ENCODE data around the gene POU2AF1. TPM values are rescaled to one million over a fixed set of nuclear protein-coding genes. Genes with fewer than 3 reads are reported as not detected.
"Not testable (repeated sequence)": the region's sequence is repeated elsewhere in the genome, so short reads cannot be mapped to it uniquely, and the experiment has no call there.

POU2AF1 gene
- total RNA-seq, 1 donor from 2014 or later: 0.11 TPM

DNA sequence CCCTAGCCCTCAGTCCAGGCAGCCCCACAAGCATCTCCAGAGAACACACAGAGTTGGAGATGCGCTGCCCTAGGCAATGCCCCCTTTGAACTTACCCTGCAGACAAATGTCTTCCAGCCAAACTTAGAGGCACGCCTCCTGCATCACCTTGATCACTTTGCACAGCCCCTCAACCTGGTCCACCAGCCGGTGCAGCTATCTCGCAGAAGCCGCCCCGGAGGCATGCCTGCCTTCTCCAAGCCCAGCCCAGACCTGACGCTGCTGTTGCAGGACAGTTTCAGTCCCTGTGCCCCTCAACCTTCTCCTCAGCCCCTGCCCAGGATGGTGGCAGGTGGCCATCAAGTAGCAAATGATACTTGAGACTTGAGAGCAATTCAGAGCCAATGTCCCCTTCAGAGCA is 16.7 kb upstream of the POU2AF1 start:
- TF ChIP-seq CTCF (IDR thresholded peaks at IDR 0.05): no peak
- no peaks in the 10 kb centered on the region for H3K4me1 ChIP-seq
- H3K9me3 ChIP-seq: no peaks in the 10 kb centered on the region
- H3K36me3 ChIP-seq: no peaks in the 10 kb centered on the region
- no peak overlapping the region for H3K27ac ChIP-seq
- no peak for DNase-seq (ENCODE audit: low spot score in 2 of 2)
- intact Hi-C loops (cut with DNase I): no loop called here
- no peak overlapping the region for H3K4me3 ChIP-seq
- H3K27me3 ChIP-seq: no peaks in the 10 kb centered on the region

DNA sequence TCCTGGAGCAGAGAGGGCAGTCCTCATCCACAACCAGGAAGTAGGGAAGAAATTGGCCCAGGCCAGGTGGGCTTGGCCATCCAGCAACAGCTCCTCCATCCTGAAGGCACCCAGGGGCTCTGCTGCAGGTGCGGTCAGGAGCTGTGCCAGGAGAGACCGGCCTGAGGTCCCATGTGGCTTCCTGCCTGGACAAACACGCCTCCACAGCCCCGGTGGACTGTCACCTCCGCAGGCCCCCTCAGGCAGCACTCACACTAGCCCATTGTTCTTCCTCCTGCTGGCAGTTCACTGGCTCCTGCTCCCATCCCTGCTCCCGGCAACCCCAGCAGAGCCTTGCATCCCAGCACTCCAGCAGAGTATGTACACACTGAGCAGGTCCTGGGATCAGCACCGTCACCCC is 16.0 kb upstream of the POU2AF1 start:
- Histone ChIP-seq H3K36me3 (no peaks in the 10 kb centered on the region), H3K27me3 (no peaks in the 10 kb centered on the region), H3K9me3 (no peaks in the 10 kb centered on the region), H3K27ac (no peak overlapping the region), H3K4me3 (no peak overlapping the region), H3K4me1 (no peaks in the 10 kb centered on the region)
- no peak for DNase-seq (ENCODE audit: low spot score in 2 of 2)
- intact Hi-C loops (cut with DNase I): no loop called here
- no peak for TF ChIP-seq CTCF (IDR thresholded peaks at IDR 0.05)

- H3K27me3 ChIP-seq; H3K4me1 ChIP-seq; H3K4me3 ChIP-seq; DNase-seq (ENCODE audit: low spot score in 2 of 2); H3K27ac ChIP-seq; H3K9me3 ChIP-seq; H3K36me3 ChIP-seq; intact Hi-C loops (cut with DNase I): not testable (repeated sequence)
Measured at GRCh38 chr11:111394147-111394546, 15.1 kb upstream of the POU2AF1 start.

DNA sequence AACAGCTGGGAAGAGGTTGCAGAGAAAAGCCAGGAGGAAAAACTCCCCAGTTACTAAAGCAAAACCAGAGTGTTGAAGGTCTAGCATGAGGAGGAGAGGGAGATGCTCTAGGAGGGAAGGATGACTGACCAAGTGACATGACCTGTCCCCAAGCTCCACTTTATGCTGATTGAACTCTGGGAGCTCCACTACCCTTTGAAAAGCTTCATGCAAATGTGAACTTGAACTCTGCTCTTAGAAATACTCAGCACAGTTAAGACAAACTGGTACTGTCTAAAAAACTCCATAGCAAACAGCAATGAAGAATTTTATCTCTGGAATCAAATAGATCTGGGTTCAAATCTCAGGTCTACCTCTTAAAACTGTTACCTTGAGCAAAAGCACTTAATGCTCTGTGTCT is 14.5 kb upstream of the POU2AF1 start:
- H3K9me3 ChIP-seq: no peaks in the 10 kb centered on the region
- intact Hi-C loops (cut with DNase I): no loop called here

DNA sequence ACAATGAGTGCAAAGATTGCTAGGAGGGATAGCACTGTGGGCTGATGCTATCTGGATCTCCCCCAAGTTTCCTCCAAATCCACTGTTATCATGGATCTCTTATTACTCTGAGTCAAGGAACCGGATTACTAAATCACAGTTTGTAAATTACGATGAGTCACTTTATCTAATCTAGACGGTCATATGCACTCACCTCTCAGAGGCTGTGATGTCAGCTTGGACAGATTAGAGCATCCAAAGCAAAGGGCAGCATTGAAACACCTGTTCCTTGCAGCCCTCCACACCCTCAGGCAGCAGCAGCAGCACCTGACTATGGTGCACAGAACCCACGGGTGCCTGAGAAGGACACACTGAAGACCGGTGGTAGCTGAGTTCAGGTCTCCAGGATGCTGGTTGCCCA is 14.0 kb upstream of the POU2AF1 start:
- no peaks in the 10 kb centered on the region for H3K36me3 ChIP-seq
- H3K27ac ChIP-seq: no peak overlapping the region
- intact Hi-C loops (cut with DNase I): no loop called here
- no peak overlapping the region for H3K4me3 ChIP-seq
- no peaks in the 10 kb centered on the region for H3K4me1 ChIP-seq
- H3K9me3 ChIP-seq: no peaks in the 10 kb centered on the region
- no peaks in the 10 kb centered on the region for H3K27me3 ChIP-seq
- no peak for DNase-seq (ENCODE audit: low spot score in 2 of 2)
- TF ChIP-seq CTCF (IDR thresholded peaks at IDR 0.05): no peak

More for the DNA sequence above, 14.5 kb upstream of the POU2AF1 start:
- Histone ChIP-seq H3K36me3 (no peaks in the 10 kb centered on the region), H3K27ac (no peak overlapping the region), H3K4me3 (no peak overlapping the region), H3K27me3 (no peaks in the 10 kb centered on the region), H3K4me1 (no peaks in the 10 kb centered on the region)
- no peak for DNase-seq (ENCODE audit: low spot score in 2 of 2)
- TF ChIP-seq CTCF (IDR thresholded peaks at IDR 0.05): no peak

- Histone ChIP-seq H3K27me3 (no peaks in the 10 kb centered on the region), H3K27ac (no peak overlapping the region), H3K36me3 (no peaks in the 10 kb centered on the region), H3K4me1 (no peaks in the 10 kb centered on the region), H3K9me3 (no peaks in the 10 kb centered on the region), H3K4me3 (no peak overlapping the region)
- DNase-seq (ENCODE audit: low spot score in 2 of 2): no peak
- TF ChIP-seq CTCF (IDR thresholded peaks at IDR 0.05): no peak
- intact Hi-C loops (cut with DNase I): no loop called here
Measured at GRCh38 chr11:111392552-111392951, 13.5 kb upstream of the POU2AF1 start.
